ENCODE data around the gene ERC2. TPM values are rescaled to one million over a fixed set of nuclear protein-coding genes. Genes with fewer than 3 reads are reported as not detected.

ERC2 gene
- total and polyA plus RNA-seq, 2 donors (not counting 3 experiments of a cell fraction or from before 2014, with no cell fraction given) = 5.6 to 15.5 TPM

DNA sequence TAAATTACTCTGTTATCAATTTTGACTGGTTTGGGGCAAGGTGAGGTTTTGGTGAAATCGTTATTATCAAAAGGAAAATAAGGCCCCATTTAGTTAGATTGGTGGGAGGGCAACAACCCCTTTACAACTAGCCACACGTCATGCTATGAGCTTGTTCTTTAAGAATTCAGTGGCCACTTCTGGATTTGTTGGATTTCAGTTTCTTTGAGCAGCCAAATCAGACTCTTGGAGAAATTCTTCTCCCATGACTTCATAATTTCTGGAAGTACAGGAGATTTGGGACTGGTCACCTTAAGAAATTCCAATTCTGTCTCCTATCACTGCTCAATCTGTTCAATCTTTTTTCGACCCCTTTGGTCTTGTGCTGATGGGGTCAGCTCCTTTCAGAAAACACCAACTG is 966.4 kb downstream of the ERC2 start:
- Histone ChIP-seq H3K4me1 (ENCODE audit: control insufficient read depth, extremely low read depth, insufficient read depth, low read length) (no peaks in the 10 kb centered on the region), H3K9me1 (replicated peaks; ENCODE audit: control insufficient read depth, extremely low read depth, insufficient read depth, low read length) (no peaks in the 10 kb centered on the region), H4K20me1 (replicated peaks; ENCODE audit: control insufficient read depth, extremely low read depth, insufficient read depth, low read length) (no peaks in the 10 kb centered on the region), H3K79me2 (ENCODE audit: control insufficient read depth, insufficient read depth, low read length) (no peaks in the 10 kb centered on the region), H3K27me3 (ENCODE audit: control insufficient read depth in 2 of 2, insufficient read depth in 2 of 2, low read length in 2 of 2) (no peaks in the 10 kb centered on the region), H3K9me3 (replicated peaks; ENCODE audit: control insufficient read depth, insufficient read depth, low read length) (no peaks in the 10 kb centered on the region), H3K36me3 (ENCODE audit: control insufficient read depth in 2 of 2, extremely low read depth in 1 of 2, insufficient read depth in 2 of 2, low read length in 2 of 2) (no peaks in the 10 kb centered on the region), H2AFZ (ENCODE audit: low read depth, low read length) (no peak overlapping the region), H3K4me2 (ENCODE audit: insufficient read depth, low read length) (no peak overlapping the region), H3K9ac (replicated peaks; ENCODE audit: extremely low read depth, insufficient read depth, low read length) (no peak overlapping the region), H3K4me3 (replicated peaks in 1 of 3; ENCODE audit: insufficient read depth in 1 of 3, low read depth in 1 of 3, low read length in 3 of 3) (no peak overlapping the region), H3K27ac (ENCODE audit: insufficient read depth, low read depth, low read length) (no peak overlapping the region)
- intact Hi-C loops (cut with micrococcal nuclease) (no loop called here), dilution Hi-C loops (cut with MboI; ENCODE audit: extremely low pct_ligation_motif_present, low sequenced_read_pairs) (no loop called here)
- TF ChIP-seq FOS (IDR thresholded peaks at IDR 0.05; ENCODE audit: borderline replicate concordance, insufficient read depth, low read length) = no peak
- no peak for TF ChIP-seq GATA2 (IDR thresholded peaks at IDR 0.05; ENCODE audit: insufficient read depth, insufficient read length, low read depth, low read length)
- no peak for TF ChIP-seq EZH2 (IDR thresholded peaks at IDR 0.05; ENCODE audit: borderline replicate concordance, low read depth, low read length, severe bottlenecking)
- TF ChIP-seq MYC (IDR thresholded peaks at IDR 0.05; ENCODE audit: low read depth, low read length) = no peak
- TF ChIP-seq POLR2AphosphoS5 (IDR thresholded peaks at IDR 0.05; ENCODE audit: insufficient read depth, low read depth, low read length) = no peak
- CTCF ChIA-PET = interaction anchor here (1.3 kb wide), 1 partner anchor 750 kb away, joined by 5 read pairs; no protein-coding TSS in a partner anchor
- POLR2A ChIA-PET = no interaction called here
- FAIRE-seq (no peak), DNase-seq (ENCODE audit: low read depth, low spot score) (no peak)
- no TSS peak for BruUV-seq (replicated peaks)

DNA sequence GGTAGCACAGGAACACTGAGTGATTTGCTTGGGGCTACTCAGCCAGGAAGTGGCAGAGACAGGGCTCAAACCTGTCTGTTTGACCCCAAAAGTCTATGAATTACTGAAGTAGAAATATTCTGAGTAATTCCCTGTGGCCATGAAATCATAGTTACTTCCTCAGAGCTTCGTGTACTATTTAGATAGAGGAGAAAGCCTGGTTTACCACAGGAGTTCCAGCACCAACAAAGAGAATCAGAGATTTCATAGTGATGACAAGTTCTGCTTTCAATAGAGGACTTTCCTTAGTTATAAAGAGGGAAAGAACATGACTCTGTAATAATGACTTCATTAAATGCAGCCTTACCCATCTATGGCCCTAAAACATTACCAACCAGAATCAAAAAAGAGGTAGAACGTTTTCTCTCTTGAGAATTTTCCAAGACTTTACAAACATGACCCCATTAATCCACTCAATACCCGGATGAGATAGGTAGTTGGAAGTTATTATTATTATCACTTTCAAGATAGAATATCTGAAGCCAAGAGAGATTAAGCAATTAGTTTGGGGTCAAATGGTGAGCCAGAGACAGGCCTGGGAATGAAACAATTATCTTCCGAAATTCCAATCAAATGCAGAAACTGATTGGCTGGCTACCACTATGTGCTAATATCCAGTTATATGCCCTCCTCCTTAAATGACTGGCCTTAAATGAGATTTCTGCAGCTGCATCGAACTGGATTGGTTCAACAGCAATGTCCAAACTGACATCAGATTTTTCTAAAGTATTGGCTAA is 967.5 kb downstream of the ERC2 start:
- intact Hi-C loops (cut with micrococcal nuclease) = no loop called here
- H3K4me2 ChIP-seq (ENCODE audit: insufficient read depth, low read length) = no peak overlapping the region
- POLR2A ChIA-PET = no interaction called here

More for the DNA sequence above, 967.5 kb downstream of the ERC2 start:
- Histone ChIP-seq H3K9me3 (replicated peaks; ENCODE audit: control insufficient read depth, insufficient read depth, low read length) (no peaks in the 10 kb centered on the region), H2AFZ (ENCODE audit: low read depth, low read length) (no peak overlapping the region), H3K36me3 (ENCODE audit: control insufficient read depth in 2 of 2, extremely low read depth in 1 of 2, insufficient read depth in 2 of 2, low read length in 2 of 2) (no peaks in the 10 kb centered on the region), H3K79me2 (ENCODE audit: control insufficient read depth, insufficient read depth, low read length) (no peaks in the 10 kb centered on the region), H3K4me3 (replicated peaks in 1 of 3; ENCODE audit: insufficient read depth in 1 of 3, low read depth in 1 of 3, low read length in 3 of 3) (no peak overlapping the region), H3K9me1 (replicated peaks; ENCODE audit: control insufficient read depth, extremely low read depth, insufficient read depth, low read length) (no peaks in the 10 kb centered on the region), H3K4me1 (ENCODE audit: control insufficient read depth, extremely low read depth, insufficient read depth, low read length) (no peaks in the 10 kb centered on the region), H3K27me3 (ENCODE audit: control insufficient read depth in 2 of 2, insufficient read depth in 2 of 2, low read length in 2 of 2) (no peaks in the 10 kb centered on the region), H3K27ac (ENCODE audit: insufficient read depth, low read depth, low read length) (no peak overlapping the region), H4K20me1 (replicated peaks; ENCODE audit: control insufficient read depth, extremely low read depth, insufficient read depth, low read length) (no peaks in the 10 kb centered on the region), H3K9ac (replicated peaks; ENCODE audit: extremely low read depth, insufficient read depth, low read length) (no peak overlapping the region)
- BruUV-seq (replicated peaks) = no TSS peak
- dilution Hi-C loops (cut with MboI; ENCODE audit: extremely low pct_ligation_motif_present, low sequenced_read_pairs) = no loop called here
- TF ChIP-seq POLR2AphosphoS5 (IDR thresholded peaks at IDR 0.05; ENCODE audit: insufficient read depth, low read depth, low read length) (no peak), JUN (IDR thresholded peaks at IDR 0.05; ENCODE audit: borderline replicate concordance, insufficient read depth, insufficient read length, low read depth) (no peak), POLR2A (IDR thresholded peaks at IDR 0.05; ENCODE audit: low read depth, low read length) (no peak), MYC (IDR thresholded peaks at IDR 0.05; ENCODE audit: low read depth, low read length) (no peak), GATA2 (IDR thresholded peaks at IDR 0.05; ENCODE audit: insufficient read depth, insufficient read length, low read depth, low read length) (no peak), FOS (IDR thresholded peaks at IDR 0.05; ENCODE audit: borderline replicate concordance, insufficient read depth, low read length) (no peak), EZH2 (IDR thresholded peaks at IDR 0.05; ENCODE audit: borderline replicate concordance, low read depth, low read length, severe bottlenecking) (no peak)
- TF ChIP-seq, protein P1, sequence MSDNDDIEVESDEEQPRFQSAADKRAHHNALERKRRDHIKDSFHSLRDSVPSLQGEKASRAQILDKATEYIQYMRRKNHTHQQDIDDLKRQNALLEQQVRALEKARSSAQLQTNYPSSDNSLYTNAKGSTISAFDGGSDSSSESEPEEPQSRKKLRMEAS (IDR thresholded peaks at IDR 0.05; ENCODE audit: insufficient read depth, insufficient read length) = no peak
- TF ChIP-seq, protein P2, sequence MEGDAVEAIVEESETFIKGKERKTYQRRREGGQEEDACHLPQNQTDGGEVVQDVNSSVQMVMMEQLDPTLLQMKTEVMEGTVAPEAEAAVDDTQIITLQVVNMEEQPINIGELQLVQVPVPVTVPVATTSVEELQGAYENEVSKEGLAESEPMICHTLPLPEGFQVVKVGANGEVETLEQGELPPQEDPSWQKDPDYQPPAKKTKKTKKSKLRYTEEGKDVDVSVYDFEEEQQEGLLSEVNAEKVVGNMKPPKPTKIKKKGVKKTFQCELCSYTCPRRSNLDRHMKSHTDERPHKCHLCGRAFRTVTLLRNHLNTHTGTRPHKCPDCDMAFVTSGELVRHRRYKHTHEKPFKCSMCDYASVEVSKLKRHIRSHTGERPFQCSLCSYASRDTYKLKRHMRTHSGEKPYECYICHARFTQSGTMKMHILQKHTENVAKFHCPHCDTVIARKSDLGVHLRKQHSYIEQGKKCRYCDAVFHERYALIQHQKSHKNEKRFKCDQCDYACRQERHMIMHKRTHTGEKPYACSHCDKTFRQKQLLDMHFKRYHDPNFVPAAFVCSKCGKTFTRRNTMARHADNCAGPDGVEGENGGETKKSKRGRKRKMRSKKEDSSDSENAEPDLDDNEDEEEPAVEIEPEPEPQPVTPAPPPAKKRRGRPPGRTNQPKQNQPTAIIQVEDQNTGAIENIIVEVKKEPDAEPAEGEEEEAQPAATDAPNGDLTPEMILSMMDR (IDR thresholded peaks at IDR 0.05; ENCODE audit: extremely low read depth in 1 of 2, insufficient read depth in 1 of 2, low read depth in 1 of 2, low read length in 2 of 2) = no peak
- CTCF ChIA-PET = no interaction called here
- FAIRE-seq (no peak), DNase-seq (ENCODE audit: low read depth, low spot score) (no peak)
